WERI-Rb-1 (cell line): ENCODE results near the gene TLN1.

Experiments
- DNase-seq: peaks from one replicate; pipeline ENCODE4 v3.0.0-alpha.2; 2020
- H3K27ac ChIP-seq: fragments of 250-450 bp; sonication (Bioruptor Pico); 2 replicates; pipeline ENCODE4 v1.5.1; 2020; ENCODE audit warnings: mild to moderate bottlenecking, moderate library complexity
- H3K27me3 ChIP-seq: fragments of 250-450 bp; sonication (Bioruptor Pico); 2 replicates; pipeline ENCODE4 v1.5.1; 2021; ENCODE audit warnings: mild to moderate bottlenecking, low read depth, moderate library complexity; ENCODE audit not compliant: insufficient read depth, severe bottlenecking
- H3K36me3 ChIP-seq: fragments of 250-450 bp; sonication (Bioruptor Pico); 2 replicates; pipeline ENCODE4 v1.5.1; 2020; ENCODE audit warnings: mild to moderate bottlenecking, moderate library complexity
- H3K4me3 ChIP-seq: 2 replicates; pipeline ENCODE4 v1.5.1; 2011; ENCODE audit warnings: low read depth, mild to moderate bottlenecking, control low read depth, low read length
- H3K9me3 ChIP-seq: fragments of 250-450 bp; sonication (Bioruptor Pico); 2 replicates; pipeline ENCODE4 v1.5.1; 2021; ENCODE audit warnings: mild to moderate bottlenecking, moderate library complexity; ENCODE audit not compliant: severe bottlenecking
- CTCF ChIP-seq: IDR thresholded peaks from 2 replicates; pipeline ENCODE4 v1.5.1; 2011; ENCODE audit warnings: low read depth, mild to moderate bottlenecking, control low read depth, inconsistent platforms, low read length

The TLN1 gene

GRCh38 chr9:35650341-35651158, 81.4 kb downstream of the TLN1 start, which contains the start of gene SIT1:
Gene SIT1 (minus strand): TSS chr9:35650931. CDS start chr9:35650853, 78 bp downstream.
- Histone ChIP-seq H3K4me3 (no peak within 1 kb of the TSS), H3K9me3 (no peaks in the 10 kb centered on the region), H3K27me3 (no peaks in the 10 kb centered on the region), H3K27ac (no peak within 1 kb of the TSS), H3K36me3 (no peaks in the 10 kb centered on the region)
- DNase-seq = no peak
- no peak for TF ChIP-seq CTCF

GRCh38 chr9:35649431-35650340, 82.3 kb downstream of the TLN1 start:
- H3K36me3 ChIP-seq = no peaks in the 10 kb centered on the region
- TF ChIP-seq CTCF = no peak
- no peak overlapping the region for H3K4me3 ChIP-seq
- H3K9me3 ChIP-seq = no peaks in the 10 kb centered on the region
- DNase-seq = no peak
- H3K27me3 ChIP-seq = no peaks in the 10 kb centered on the region
- no peak overlapping the region for H3K27ac ChIP-seq
